ENCODE measurements around the gene BCR.

The BCR gene

GRCh38 chr22:23264610-23265367, 84.5 kb downstream of the BCR start:
- TF ChIP-seq, protein P1, sequence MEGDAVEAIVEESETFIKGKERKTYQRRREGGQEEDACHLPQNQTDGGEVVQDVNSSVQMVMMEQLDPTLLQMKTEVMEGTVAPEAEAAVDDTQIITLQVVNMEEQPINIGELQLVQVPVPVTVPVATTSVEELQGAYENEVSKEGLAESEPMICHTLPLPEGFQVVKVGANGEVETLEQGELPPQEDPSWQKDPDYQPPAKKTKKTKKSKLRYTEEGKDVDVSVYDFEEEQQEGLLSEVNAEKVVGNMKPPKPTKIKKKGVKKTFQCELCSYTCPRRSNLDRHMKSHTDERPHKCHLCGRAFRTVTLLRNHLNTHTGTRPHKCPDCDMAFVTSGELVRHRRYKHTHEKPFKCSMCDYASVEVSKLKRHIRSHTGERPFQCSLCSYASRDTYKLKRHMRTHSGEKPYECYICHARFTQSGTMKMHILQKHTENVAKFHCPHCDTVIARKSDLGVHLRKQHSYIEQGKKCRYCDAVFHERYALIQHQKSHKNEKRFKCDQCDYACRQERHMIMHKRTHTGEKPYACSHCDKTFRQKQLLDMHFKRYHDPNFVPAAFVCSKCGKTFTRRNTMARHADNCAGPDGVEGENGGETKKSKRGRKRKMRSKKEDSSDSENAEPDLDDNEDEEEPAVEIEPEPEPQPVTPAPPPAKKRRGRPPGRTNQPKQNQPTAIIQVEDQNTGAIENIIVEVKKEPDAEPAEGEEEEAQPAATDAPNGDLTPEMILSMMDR (IDR thresholded peaks at IDR 0.05; ENCODE audit: insufficient read depth, low read length, poor library complexity, severe bottlenecking), result no peak
- no peak for TF ChIP-seq EZH2phosphoT487 (conservative IDR thresholded peaks at IDR 0.05; ENCODE audit: low read length)
- Histone ChIP-seq H3K9me2 (replicated peaks; ENCODE audit: insufficient read depth, low read length) (no peaks in the 10 kb centered on the region), H2AFZ (ENCODE audit: low read depth, low read length, severe bottlenecking) (no peak overlapping the region), H4K20me1 (ENCODE audit: low read depth, low read length) (no peaks in the 10 kb centered on the region), H3K9ac (ENCODE audit: low read length) (no peak overlapping the region), H3K4me2 (ENCODE audit: low read depth, low read length, poor library complexity, severe bottlenecking) (no peak overlapping the region), H3K4me3 (ENCODE audit: insufficient read depth, low read length, poor library complexity, severe bottlenecking) (no peak overlapping the region), H3K27ac (ENCODE audit: low read depth, low read length) (no peak overlapping the region), H3K79me2 (ENCODE audit: insufficient read depth, low read length) (no peaks in the 10 kb centered on the region), H3K9me3 (ENCODE audit: insufficient read depth, low read length) (no peaks in the 10 kb centered on the region), H3K36me3 (ENCODE audit: low read length) (no peaks in the 10 kb centered on the region), H3F3A (ENCODE audit: insufficient read depth) (peaks cover 7% of the 10 kb centered on the region), H3K27me3 (ENCODE audit: low read length) (no peaks in the 10 kb centered on the region)

DNA sequence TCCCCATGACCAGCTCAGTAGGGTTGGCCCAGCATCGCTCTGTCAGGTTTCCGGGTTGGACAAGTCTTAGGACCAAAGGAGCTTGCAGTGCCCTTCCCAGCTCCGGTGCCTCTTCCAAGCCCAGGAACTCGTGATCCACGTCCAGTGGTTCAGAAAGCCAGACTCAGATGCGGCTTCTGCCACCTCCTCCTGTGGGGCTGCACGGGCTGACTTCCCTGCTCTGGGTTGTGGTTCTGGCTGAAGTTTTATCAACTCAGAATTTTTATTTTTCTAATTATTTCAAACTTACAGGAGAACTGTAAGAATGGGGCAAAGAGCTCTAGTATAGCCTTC, 85.0 kb downstream of the BCR start:
- H3K9me3 ChIP-seq (ENCODE audit: insufficient read depth, low read length), result no peaks in the 10 kb centered on the region
- TF ChIP-seq EZH2phosphoT487 (conservative IDR thresholded peaks at IDR 0.05; ENCODE audit: low read length), result no peak
- TF ChIP-seq, protein P1 (IDR thresholded peaks at IDR 0.05; ENCODE audit: insufficient read depth, low read length, poor library complexity, severe bottlenecking), result no peak
- no peaks in the 10 kb centered on the region for H3K27me3 ChIP-seq (ENCODE audit: low read length)
- no peaks in the 10 kb centered on the region for H3K9me2 ChIP-seq (replicated peaks; ENCODE audit: insufficient read depth, low read length)
- H3K9ac ChIP-seq (ENCODE audit: low read length), result no peak overlapping the region
- H3K27ac ChIP-seq (ENCODE audit: low read depth, low read length), result no peak overlapping the region
- H4K20me1 ChIP-seq (ENCODE audit: low read depth, low read length), result no peaks in the 10 kb centered on the region
- H3K4me3 ChIP-seq (ENCODE audit: insufficient read depth, low read length, poor library complexity, severe bottlenecking), result no peak overlapping the region
- no peak overlapping the region for H2AFZ ChIP-seq (ENCODE audit: low read depth, low read length, severe bottlenecking)
- no peaks in the 10 kb centered on the region for H3K79me2 ChIP-seq (ENCODE audit: insufficient read depth, low read length)
- H3K4me2 ChIP-seq (ENCODE audit: low read depth, low read length, poor library complexity, severe bottlenecking), result no peak overlapping the region
- H3K36me3 ChIP-seq (ENCODE audit: low read length), result no peaks in the 10 kb centered on the region
- H3F3A ChIP-seq (ENCODE audit: insufficient read depth), result peaks cover 8% of the 10 kb centered on the region

DNA sequence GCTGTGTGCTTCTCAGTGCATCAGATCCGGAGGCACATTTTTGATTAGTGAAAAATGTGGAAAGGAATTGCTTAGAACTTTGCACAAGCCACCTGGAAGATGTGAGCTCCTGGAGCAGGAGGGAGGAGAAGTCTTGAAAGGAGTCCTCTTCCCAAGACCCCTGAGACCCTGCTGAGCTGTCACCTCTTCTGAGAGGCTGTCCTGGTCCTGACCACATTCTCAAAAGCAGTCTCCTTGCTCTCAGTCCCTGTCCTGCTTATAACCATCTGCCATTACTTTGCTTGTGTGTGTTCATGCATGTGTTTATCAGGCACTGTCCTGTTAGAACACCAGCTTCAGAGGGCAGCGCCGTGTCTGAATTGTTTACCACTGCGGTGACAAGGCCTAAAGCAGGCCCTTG, 86.5 kb downstream of the BCR start:
- TF ChIP-seq, protein P1 (IDR thresholded peaks at IDR 0.05; ENCODE audit: insufficient read depth, low read length, poor library complexity, severe bottlenecking), result no peak
- no peak for TF ChIP-seq EZH2phosphoT487 (conservative IDR thresholded peaks at IDR 0.05; ENCODE audit: low read length)

More for the DNA sequence above, 86.5 kb downstream of the BCR start:
- Histone ChIP-seq H3K27me3 (ENCODE audit: low read length) (no peaks in the 10 kb centered on the region), H3K27ac (ENCODE audit: low read depth, low read length) (no peak overlapping the region), H3K9ac (ENCODE audit: low read length) (no peak overlapping the region), H2AFZ (ENCODE audit: low read depth, low read length, severe bottlenecking) (no peak overlapping the region), H3K9me3 (ENCODE audit: insufficient read depth, low read length) (no peaks in the 10 kb centered on the region), H3K79me2 (ENCODE audit: insufficient read depth, low read length) (no peaks in the 10 kb centered on the region), H3K9me2 (replicated peaks; ENCODE audit: insufficient read depth, low read length) (no peaks in the 10 kb centered on the region), H4K20me1 (ENCODE audit: low read depth, low read length) (no peaks in the 10 kb centered on the region), H3F3A (ENCODE audit: insufficient read depth) (peaks cover 12% of the 10 kb centered on the region), H3K4me2 (ENCODE audit: low read depth, low read length, poor library complexity, severe bottlenecking) (no peak overlapping the region), H3K36me3 (ENCODE audit: low read length) (no peaks in the 10 kb centered on the region), H3K4me3 (ENCODE audit: insufficient read depth, low read length, poor library complexity, severe bottlenecking) (no peak overlapping the region)
